WTC11 (cell line): ENCODE data around the gene FOXO3. TPM values are rescaled to one million over a fixed set of nuclear protein-coding genes. Genes with fewer than 3 reads are reported as not detected.

ENCODE experiments used
- ATAC-seq: fragments of 200-7000 bp; cut with Tn5 transposase; 2 replicates; pipeline ENCODE4 v1.10.0; 2021; ENCODE audit warnings: mild to moderate bottlenecking, moderate library complexity
- CTCF ChIA-PET: fragments of 300-600 bp; sonication (Branson Sonifier 250); formaldehyde crosslinking; loops from one replicate; lab custom pipeline; 2021; ENCODE audit warnings: antibody characterized with exemption; lab: Charles Lee
- POLR2A ChIA-PET: fragments of 350-600 bp; sonication (Branson Sonifier 250); formaldehyde crosslinking; loops from one replicate; lab custom pipeline; 2021; ENCODE audit warnings: antibody characterized with exemption; lab: Charles Lee
- DNase-seq: peaks from one replicate; pipeline ENCODE4 v3.0.0; 2021; ENCODE audit warnings: low spot score
- H3K27ac Mint-ChIP-seq: 2 replicates; pipeline ENCODE4 v1.8.0; 2021; ENCODE audit warnings: mixed read lengths
- H3K27me3 Mint-ChIP-seq: 2 replicates; pipeline ENCODE4 v1.8.0; 2021; ENCODE audit warnings: low read depth, mild to moderate bottlenecking, moderate library complexity, mixed read lengths
- H3K36me3 Mint-ChIP-seq: 2 replicates; pipeline ENCODE4 v1.8.0; 2021; ENCODE audit warnings: mixed read lengths
- H3K4me1 Mint-ChIP-seq: 2 replicates; pipeline ENCODE4 v1.8.0; 2022; ENCODE audit warnings: mixed read lengths
- H3K4me3 Mint-ChIP-seq: 2 replicates; pipeline ENCODE4 v1.8.0; 2021; ENCODE audit warnings: mild to moderate bottlenecking, moderate library complexity, mixed read lengths
- H3K9me3 Mint-ChIP-seq: 2 replicates; pipeline ENCODE4 v1.8.0; 2021; ENCODE audit warnings: mixed read lengths
- ESRRA ChIP-seq: sonication (generic); formaldehyde crosslinking; IDR thresholded peaks from 2 replicates; pipeline ENCODE4 v1.8.1; 2022; ENCODE audit warnings: mild to moderate bottlenecking, missing genetic modification reagents, borderline replicate concordance
- GABPB1 ChIP-seq: sonication (generic); formaldehyde crosslinking; IDR thresholded peaks from 2 replicates; pipeline ENCODE4 v1.8.1; 2023; ENCODE audit warnings: mild to moderate bottlenecking, missing genetic modification reagents
- JUN ChIP-seq: sonication (generic); formaldehyde crosslinking; IDR thresholded peaks from 2 replicates; pipeline ENCODE4 v1.8.0; 2023; ENCODE audit warnings: mild to moderate bottlenecking, missing genetic modification reagents
- KAT7 ChIP-seq: sonication (generic); formaldehyde crosslinking; IDR thresholded peaks from 2 replicates; pipeline ENCODE4 v1.8.1; 2023; ENCODE audit warnings: missing genetic modification reagents, mild to moderate bottlenecking, borderline replicate concordance
- NFE2L1 ChIP-seq: sonication (generic); formaldehyde crosslinking; IDR thresholded peaks from 2 replicates; pipeline ENCODE4 v1.8.1; 2023; ENCODE audit warnings: missing genetic modification reagents
- NR2C2 ChIP-seq: sonication (generic); formaldehyde crosslinking; IDR thresholded peaks from 2 replicates; pipeline ENCODE4 v1.8.0; 2022; ENCODE audit warnings: mild to moderate bottlenecking, missing genetic modification reagents
- NR3C1 ChIP-seq: sonication (generic); formaldehyde crosslinking; conservative IDR thresholded peaks from 2 replicates; pipeline ENCODE4 v1.8.1; 2023; ENCODE audit warnings: low read depth, mild to moderate bottlenecking, missing genetic modification reagents
- PRRX2 ChIP-seq: fragments of 250-450 bp; sonication (Bioruptor Pico); IDR thresholded peaks from 2 replicates; pipeline ENCODE4 v1.8.0; 2021; ENCODE audit warnings: mild to moderate bottlenecking
- TEAD1 ChIP-seq: sonication (generic); formaldehyde crosslinking; IDR thresholded peaks from 2 replicates; pipeline ENCODE4 v1.8.0; 2022; ENCODE audit warnings: mild to moderate bottlenecking, missing genetic modification reagents
- TEAD4 ChIP-seq: sonication (generic); formaldehyde crosslinking; IDR thresholded peaks from 2 replicates; pipeline ENCODE4 v1.8.0; 2022; ENCODE audit warnings: mild to moderate bottlenecking, missing genetic modification reagents
- ZNF121 ChIP-seq: sonication (generic); formaldehyde crosslinking; IDR thresholded peaks from 2 replicates; pipeline ENCODE4 v1.8.0; 2023; ENCODE audit warnings: missing genetic modification reagents
- ZNF232 ChIP-seq: sonication (generic); formaldehyde crosslinking; IDR thresholded peaks from 2 replicates; pipeline ENCODE4 v1.8.0; 2022; ENCODE audit warnings: mild to moderate bottlenecking, missing genetic modification reagents
- ZNF263 ChIP-seq: sonication (generic); formaldehyde crosslinking; IDR thresholded peaks from 2 replicates; pipeline ENCODE4 v1.8.1; 2022; ENCODE audit warnings: low read depth, mild to moderate bottlenecking, moderate library complexity, missing genetic modification reagents
- ZNF396 ChIP-seq: fragments of 250-450 bp; sonication (Bioruptor Pico); IDR thresholded peaks from 2 replicates; pipeline ENCODE4 v1.8.0; 2021; ENCODE audit warnings: mild to moderate bottlenecking, moderate library complexity, borderline replicate concordance
- ZNF416 ChIP-seq: fragments of 250-450 bp; sonication (Bioruptor Pico); IDR thresholded peaks from 2 replicates; pipeline ENCODE4 v1.9.0; 2021; ENCODE audit warnings: mild to moderate bottlenecking, inconsistent platforms
- total RNA-seq: library from RNA; stranded (reverse); gene quantifications from 3 replicates; pipeline ENCODE4 v1.2.3, GENCODE V29; 2021
- TF ChIP-seq, protein P1 (sequence below): sonication (generic); formaldehyde crosslinking; IDR thresholded peaks from 2 replicates; pipeline ENCODE4 v1.8.1; 2023; ENCODE audit warnings: mild to moderate bottlenecking, moderate library complexity, missing genetic modification reagents
- TF ChIP-seq, protein P2 (sequence below): sonication (generic); formaldehyde crosslinking; IDR thresholded peaks from 2 replicates; pipeline ENCODE4 v1.8.0; 2023; ENCODE audit warnings: mild to moderate bottlenecking, missing genetic modification reagents
- TF ChIP-seq, protein P3 (sequence below): sonication (generic); formaldehyde crosslinking; IDR thresholded peaks from 2 replicates; pipeline ENCODE4 v1.8.0; 2022; ENCODE audit warnings: mild to moderate bottlenecking, missing genetic modification reagents
- TF ChIP-seq, protein P4 (sequence below): sonication (generic); formaldehyde crosslinking; conservative IDR thresholded peaks from 2 replicates; pipeline ENCODE4 v1.8.1; 2022; ENCODE audit warnings: mild to moderate bottlenecking, missing genetic modification reagents
- TF ChIP-seq, protein P5 (sequence below): sonication (generic); formaldehyde crosslinking; conservative IDR thresholded peaks from 2 replicates; pipeline ENCODE4 v1.8.1; 2023; ENCODE audit warnings: mild to moderate bottlenecking, low read depth, missing genetic modification reagents, moderate library complexity
- TF ChIP-seq, protein P6 (sequence below): sonication (generic); formaldehyde crosslinking; IDR thresholded peaks from 2 replicates; pipeline ENCODE4 v1.8.1; 2022; ENCODE audit warnings: mild to moderate bottlenecking, missing genetic modification reagents, moderate library complexity, borderline replicate concordance

FOXO3 gene
- total RNA-seq, 1 experiment from 2014 or later: 15.6 TPM

DNA sequence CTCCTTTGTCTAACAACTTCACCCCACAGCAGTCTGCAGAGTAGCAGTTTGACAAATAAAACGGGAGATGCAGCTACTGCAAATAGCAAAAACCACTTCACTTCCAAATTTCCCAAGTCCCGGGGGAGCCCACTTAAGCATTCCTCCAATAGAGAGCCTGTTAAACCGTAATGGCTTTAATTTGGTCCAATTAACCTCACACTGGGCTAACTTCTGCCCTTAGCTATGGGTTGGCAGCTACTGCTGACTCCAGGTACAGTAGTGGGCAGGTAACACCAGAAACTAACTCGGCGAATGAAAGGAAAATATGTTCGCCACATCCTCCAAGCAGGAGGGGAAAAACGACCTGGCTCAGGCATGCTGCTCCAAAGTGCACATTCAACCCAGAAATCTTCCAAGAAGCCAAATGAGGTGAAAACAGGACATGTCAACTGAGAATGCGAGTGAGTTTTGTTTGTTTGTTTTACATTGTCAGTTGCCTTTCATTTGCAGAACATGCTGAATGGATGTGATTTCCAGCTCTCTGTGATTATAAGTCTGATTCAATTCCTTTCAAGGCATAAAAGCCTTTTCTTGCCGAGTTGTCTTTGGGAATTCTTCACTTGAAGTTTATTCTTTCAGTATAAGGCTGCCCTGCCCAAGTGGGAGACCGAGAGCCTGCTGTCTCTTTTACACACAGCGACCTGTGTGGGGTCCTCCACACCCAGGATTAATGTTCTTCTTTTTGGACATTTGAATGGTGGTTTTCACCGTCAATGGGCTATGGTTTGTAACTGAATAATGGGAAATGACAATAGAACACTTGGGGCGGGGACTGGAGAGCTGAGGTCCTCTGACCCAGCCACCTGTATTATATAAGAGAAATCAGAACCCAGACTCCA is 170.2 kb downstream of the FOXO3 start (continued):
- TF ChIP-seq, protein P1, sequence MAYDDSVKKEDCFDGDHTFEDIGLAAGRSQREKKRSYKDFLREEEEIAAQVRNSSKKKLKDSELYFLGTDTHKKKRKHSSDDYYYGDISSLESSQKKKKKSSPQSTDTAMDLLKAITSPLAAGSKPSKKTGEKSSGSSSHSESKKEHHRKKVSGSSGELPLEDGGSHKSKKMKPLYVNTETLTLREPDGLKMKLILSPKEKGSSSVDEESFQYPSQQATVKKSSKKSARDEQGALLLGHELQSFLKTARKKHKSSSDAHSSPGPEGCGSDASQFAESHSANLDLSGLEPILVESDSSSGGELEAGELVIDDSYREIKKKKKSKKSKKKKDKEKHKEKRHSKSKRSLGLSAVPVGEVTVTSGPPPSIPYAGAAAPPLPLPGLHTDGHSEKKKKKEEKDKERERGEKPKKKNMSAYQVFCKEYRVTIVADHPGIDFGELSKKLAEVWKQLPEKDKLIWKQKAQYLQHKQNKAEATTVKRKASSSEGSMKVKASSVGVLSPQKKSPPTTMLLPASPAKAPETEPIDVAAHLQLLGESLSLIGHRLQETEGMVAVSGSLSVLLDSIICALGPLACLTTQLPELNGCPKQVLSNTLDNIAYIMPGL: no peak
- TF ChIP-seq, protein P2, sequence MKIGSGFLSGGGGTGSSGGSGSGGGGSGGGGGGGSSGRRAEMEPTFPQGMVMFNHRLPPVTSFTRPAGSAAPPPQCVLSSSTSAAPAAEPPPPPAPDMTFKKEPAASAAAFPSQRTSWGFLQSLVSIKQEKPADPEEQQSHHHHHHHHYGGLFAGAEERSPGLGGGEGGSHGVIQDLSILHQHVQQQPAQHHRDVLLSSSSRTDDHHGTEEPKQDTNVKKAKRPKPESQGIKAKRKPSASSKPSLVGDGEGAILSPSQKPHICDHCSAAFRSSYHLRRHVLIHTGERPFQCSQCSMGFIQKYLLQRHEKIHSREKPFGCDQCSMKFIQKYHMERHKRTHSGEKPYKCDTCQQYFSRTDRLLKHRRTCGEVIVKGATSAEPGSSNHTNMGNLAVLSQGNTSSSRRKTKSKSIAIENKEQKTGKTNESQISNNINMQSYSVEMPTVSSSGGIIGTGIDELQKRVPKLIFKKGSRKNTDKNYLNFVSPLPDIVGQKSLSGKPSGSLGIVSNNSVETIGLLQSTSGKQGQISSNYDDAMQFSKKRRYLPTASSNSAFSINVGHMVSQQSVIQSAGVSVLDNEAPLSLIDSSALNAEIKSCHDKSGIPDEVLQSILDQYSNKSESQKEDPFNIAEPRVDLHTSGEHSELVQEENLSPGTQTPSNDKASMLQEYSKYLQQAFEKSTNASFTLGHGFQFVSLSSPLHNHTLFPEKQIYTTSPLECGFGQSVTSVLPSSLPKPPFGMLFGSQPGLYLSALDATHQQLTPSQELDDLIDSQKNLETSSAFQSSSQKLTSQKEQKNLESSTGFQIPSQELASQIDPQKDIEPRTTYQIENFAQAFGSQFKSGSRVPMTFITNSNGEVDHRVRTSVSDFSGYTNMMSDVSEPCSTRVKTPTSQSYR (CRISPR knock-in tag): no peak
- TF ChIP-seq, protein P3, sequence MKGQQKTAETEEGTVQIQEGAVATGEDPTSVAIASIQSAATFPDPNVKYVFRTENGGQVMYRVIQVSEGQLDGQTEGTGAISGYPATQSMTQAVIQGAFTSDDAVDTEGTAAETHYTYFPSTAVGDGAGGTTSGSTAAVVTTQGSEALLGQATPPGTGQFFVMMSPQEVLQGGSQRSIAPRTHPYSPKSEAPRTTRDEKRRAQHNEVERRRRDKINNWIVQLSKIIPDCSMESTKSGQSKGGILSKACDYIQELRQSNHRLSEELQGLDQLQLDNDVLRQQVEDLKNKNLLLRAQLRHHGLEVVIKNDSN (CRISPR knock-in tag): no peak

DNA sequence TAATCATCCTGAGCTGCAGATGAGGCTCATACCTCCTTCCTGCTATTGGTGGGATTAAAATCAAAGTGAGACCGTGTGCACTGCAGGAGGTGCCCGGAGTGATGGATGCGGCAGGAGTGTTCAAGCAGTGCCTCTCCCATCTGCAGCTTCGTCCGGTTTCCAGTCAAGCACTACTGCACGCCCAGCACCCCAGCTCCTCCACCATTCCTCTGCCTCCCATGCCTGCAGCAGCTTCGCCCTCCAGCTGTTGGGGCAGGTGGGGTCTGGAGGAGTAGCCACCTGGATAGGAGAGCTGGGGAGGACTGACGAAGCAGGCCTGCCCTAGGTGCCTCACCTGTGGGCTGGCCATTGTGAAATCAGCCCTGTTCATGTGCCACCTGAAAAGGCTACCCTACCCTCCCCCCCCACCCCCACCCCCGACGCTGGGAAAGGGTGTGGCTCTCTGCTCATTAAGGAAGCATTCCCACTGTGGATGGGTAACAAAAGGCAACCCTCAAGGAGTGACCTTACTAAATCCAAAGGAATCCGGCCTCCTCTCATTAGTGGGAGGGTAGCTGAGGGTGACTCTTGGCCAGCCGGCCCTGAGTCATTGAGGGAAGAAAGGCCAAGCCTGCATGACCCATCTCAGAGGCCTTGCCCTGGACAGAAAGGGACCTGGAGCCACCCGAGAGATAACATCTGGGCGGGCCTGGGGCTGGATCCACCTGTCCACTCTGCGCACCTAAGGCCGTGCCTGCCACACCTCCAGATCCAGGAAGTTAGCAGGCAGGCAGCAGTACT is 171.6 kb downstream of the FOXO3 start:
- TF ChIP-seq ZNF121 (CRISPR knock-in tag) (peak; percentile 51; the same call in 1 of the 2 replicates), NR2C2 (CRISPR knock-in tag) (no peak), ESRRA (CRISPR knock-in tag) (no peak), ZNF396 (no peak), ZNF263 (peak; percentile 16; the same call in 1 of the 2 replicates), ZNF232 (CRISPR knock-in tag) (no peak), NR3C1 (CRISPR knock-in tag) (no peak)
- TF ChIP-seq, protein P4, sequence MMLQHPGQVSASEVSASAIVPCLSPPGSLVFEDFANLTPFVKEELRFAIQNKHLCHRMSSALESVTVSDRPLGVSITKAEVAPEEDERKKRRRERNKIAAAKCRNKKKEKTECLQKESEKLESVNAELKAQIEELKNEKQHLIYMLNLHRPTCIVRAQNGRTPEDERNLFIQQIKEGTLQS (CRISPR knock-in tag): no peak
- H3K27me3 Mint-ChIP-seq: peaks cover 75% of the 10 kb centered on the region
- ChIA-PET CTCF (interaction anchor here (1.0 to 1.2 kb wide), 2 partner anchors 16 to 37 kb away, joined by 3 read pairs; no protein-coding TSS in a partner anchor), POLR2A (interaction anchor here (0.9 to 1.0 kb wide), 2 partner anchors 28 to 172 kb away, joined by 3 read pairs; partner anchors contain the start of gene FOXO3)
- no peak overlapping the region; the same call in 1 of the 2 replicates for H3K4me3 Mint-ChIP-seq
- H3K9me3 Mint-ChIP-seq: no peaks in the 10 kb centered on the region
- DNase-seq (no peak), ATAC-seq (no peak)
- H3K36me3 Mint-ChIP-seq: no peaks in the 10 kb centered on the region
- H3K4me1 Mint-ChIP-seq: peaks cover 73% of the 10 kb centered on the region
- H3K27ac Mint-ChIP-seq: no peak overlapping the region

DNA sequence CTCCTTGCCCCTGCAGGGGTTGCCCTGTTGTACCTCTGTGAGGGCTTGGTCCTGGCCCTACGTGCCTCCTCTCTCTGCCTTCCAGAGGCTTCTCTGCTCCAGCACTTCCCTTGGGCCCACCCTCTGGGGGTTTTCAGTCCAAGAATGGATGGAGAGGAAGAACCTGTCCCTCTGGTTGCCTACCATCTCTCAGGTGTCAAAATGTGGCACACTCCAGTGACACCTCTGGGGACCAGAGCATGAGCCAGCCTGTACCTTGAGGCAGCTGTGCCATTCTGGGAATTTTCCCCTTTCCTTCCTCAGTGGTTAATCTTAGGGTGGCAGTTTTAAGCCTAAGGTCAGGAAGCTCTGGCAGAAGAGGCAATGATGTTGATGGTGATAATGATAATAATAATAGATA is 172.3 kb downstream of the FOXO3 start:
- no peaks in the 10 kb centered on the region for H3K36me3 Mint-ChIP-seq
- ATAC-seq (no peak), DNase-seq (no peak)
- H3K9me3 Mint-ChIP-seq: no peaks in the 10 kb centered on the region
- CTCF ChIA-PET: no interaction called here
- peaks cover 68% of the 10 kb centered on the region for H3K27me3 Mint-ChIP-seq
- no peak overlapping the region for H3K4me3 Mint-ChIP-seq
- H3K4me1 Mint-ChIP-seq: peaks cover 73% of the 10 kb centered on the region
- POLR2A ChIA-PET: interaction anchor here (1.0 kb wide), 1 partner anchor 173 kb away, joined by 3 read pairs; the partner anchor contains the start of gene FOXO3
- H3K27ac Mint-ChIP-seq: no peak overlapping the region
- no peak for TF ChIP-seq ZNF416 (CRISPR knock-in tag)
- no peak for TF ChIP-seq KAT7 (CRISPR knock-in tag)
- TF ChIP-seq NFE2L1 (CRISPR knock-in tag): no peak
- no peak for TF ChIP-seq GABPB1 (CRISPR knock-in tag)
- TF ChIP-seq, protein P5, sequence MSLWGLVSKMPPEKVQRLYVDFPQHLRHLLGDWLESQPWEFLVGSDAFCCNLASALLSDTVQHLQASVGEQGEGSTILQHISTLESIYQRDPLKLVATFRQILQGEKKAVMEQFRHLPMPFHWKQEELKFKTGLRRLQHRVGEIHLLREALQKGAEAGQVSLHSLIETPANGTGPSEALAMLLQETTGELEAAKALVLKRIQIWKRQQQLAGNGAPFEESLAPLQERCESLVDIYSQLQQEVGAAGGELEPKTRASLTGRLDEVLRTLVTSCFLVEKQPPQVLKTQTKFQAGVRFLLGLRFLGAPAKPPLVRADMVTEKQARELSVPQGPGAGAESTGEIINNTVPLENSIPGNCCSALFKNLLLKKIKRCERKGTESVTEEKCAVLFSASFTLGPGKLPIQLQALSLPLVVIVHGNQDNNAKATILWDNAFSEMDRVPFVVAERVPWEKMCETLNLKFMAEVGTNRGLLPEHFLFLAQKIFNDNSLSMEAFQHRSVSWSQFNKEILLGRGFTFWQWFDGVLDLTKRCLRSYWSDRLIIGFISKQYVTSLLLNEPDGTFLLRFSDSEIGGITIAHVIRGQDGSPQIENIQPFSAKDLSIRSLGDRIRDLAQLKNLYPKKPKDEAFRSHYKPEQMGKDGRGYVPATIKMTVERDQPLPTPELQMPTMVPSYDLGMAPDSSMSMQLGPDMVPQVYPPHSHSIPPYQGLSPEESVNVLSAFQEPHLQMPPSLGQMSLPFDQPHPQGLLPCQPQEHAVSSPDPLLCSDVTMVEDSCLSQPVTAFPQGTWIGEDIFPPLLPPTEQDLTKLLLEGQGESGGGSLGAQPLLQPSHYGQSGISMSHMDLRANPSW (CRISPR knock-in tag): no peak
- no peak for TF ChIP-seq JUN (CRISPR knock-in tag)
- TF ChIP-seq TEAD4 (CRISPR knock-in tag): no peak
- TF ChIP-seq, protein P6, sequence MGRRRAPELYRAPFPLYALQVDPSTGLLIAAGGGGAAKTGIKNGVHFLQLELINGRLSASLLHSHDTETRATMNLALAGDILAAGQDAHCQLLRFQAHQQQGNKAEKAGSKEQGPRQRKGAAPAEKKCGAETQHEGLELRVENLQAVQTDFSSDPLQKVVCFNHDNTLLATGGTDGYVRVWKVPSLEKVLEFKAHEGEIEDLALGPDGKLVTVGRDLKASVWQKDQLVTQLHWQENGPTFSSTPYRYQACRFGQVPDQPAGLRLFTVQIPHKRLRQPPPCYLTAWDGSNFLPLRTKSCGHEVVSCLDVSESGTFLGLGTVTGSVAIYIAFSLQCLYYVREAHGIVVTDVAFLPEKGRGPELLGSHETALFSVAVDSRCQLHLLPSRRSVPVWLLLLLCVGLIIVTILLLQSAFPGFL (CRISPR knock-in tag): no peak
- no peak for TF ChIP-seq TEAD1 (CRISPR knock-in tag)
- no peak for TF ChIP-seq PRRX2 (CRISPR knock-in tag)
